ENCODE results near the gene CEP76. TPM values are rescaled to one million over a fixed set of nuclear protein-coding genes. Genes with fewer than 3 reads are reported as not detected.

The CEP76 gene
- total and polyA plus RNA-seq, 7 donors, result 2.3 to 6.4 (median 4.2) TPM

DNA sequence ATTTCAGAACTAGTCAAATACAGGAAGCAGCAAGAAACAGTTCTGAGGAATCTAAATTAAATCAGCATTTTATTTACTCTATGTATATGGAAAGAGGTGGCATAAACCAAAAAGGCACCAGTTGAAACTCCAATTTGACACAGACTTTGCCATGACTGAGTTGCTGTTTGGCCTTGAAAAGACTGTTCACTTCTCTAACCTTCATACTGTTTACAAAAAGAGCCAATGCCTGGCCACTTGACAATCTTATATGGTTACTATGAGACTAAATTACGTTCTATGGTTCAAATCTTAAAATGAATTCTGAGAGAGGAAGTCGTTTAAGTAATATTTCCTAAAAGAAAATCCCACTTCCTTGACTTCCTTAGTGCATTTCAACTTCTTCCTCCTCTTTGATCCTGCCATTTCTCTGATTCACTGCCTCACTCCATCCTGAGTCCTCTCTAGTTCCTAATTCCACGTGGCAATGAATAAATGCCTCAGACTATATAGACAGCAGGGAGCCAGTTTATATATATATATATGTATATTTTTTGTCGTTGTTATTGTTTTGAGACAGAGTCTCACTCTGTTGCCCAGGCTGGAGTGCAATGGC, 13.2 kb downstream of the CEP76 start:
- Histone ChIP-seq H3K4me1 (no peaks in the 10 kb centered on the region), H3K9me3 (no peaks in the 10 kb centered on the region), H3K4me3 (no peak overlapping the region), H3K27me3 (ENCODE audit: insufficient read depth in 3 of 3, low read length in 2 of 3) (no peaks in the 10 kb centered on the region), H3K27ac (no peak overlapping the region), H3K36me3 (ENCODE audit: insufficient read depth in 1 of 2, low read depth in 1 of 2) (peaks cover 4 to 54% of the 10 kb centered on the region in 2 donors)
- TF ChIP-seq, protein P1, sequence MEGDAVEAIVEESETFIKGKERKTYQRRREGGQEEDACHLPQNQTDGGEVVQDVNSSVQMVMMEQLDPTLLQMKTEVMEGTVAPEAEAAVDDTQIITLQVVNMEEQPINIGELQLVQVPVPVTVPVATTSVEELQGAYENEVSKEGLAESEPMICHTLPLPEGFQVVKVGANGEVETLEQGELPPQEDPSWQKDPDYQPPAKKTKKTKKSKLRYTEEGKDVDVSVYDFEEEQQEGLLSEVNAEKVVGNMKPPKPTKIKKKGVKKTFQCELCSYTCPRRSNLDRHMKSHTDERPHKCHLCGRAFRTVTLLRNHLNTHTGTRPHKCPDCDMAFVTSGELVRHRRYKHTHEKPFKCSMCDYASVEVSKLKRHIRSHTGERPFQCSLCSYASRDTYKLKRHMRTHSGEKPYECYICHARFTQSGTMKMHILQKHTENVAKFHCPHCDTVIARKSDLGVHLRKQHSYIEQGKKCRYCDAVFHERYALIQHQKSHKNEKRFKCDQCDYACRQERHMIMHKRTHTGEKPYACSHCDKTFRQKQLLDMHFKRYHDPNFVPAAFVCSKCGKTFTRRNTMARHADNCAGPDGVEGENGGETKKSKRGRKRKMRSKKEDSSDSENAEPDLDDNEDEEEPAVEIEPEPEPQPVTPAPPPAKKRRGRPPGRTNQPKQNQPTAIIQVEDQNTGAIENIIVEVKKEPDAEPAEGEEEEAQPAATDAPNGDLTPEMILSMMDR (IDR thresholded peaks at IDR 0.05), result no peak
- no peak for ATAC-seq
- intact Hi-C loops (cut with DNase I), result no loop called here
- WGBS, 3 donors, result 77 to 82% (median 79%) methylated on average over 4 of the region's 4 CpGs
- DNase-seq, result no peak

DNA sequence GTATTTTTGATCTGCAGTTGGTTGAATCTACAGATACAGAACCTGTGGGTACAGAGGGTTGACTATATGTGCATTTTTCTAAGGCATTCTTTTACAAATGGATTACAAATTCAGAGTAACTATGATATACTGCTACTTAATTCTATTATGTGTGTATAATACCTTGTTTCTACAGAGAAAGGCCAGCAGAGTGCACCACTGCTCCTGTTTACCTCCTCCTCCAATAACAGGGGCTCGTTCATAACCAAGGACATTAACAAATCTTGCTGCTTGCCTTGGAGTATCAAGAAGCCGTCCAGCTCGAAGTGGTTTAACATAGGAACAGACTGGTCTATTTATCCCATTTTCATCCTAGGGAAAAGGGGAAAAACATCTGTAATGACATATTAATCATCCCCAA, 16.4 kb downstream of the CEP76 start:
- no peaks in the 10 kb centered on the region for H3K4me1 ChIP-seq
- TF ChIP-seq, protein P1 (IDR thresholded peaks at IDR 0.05), result no peak
- WGBS, 3 donors, result 74 to 78% (median 75%) methylated on average over 3 of the region's 3 CpGs
- ATAC-seq, result no peak
- no peaks in the 10 kb centered on the region for H3K9me3 ChIP-seq
- H3K27me3 ChIP-seq (ENCODE audit: insufficient read depth in 3 of 3, low read length in 2 of 3), result no peaks in the 10 kb centered on the region
- intact Hi-C loops (cut with DNase I), result no loop called here
- no peak overlapping the region for H3K4me3 ChIP-seq
- DNase-seq, result no peak
- peaks cover 3 to 59% of the 10 kb centered on the region in 2 donors for H3K36me3 ChIP-seq (ENCODE audit: insufficient read depth in 1 of 2, low read depth in 1 of 2)
- no peak overlapping the region for H3K27ac ChIP-seq

DNA sequence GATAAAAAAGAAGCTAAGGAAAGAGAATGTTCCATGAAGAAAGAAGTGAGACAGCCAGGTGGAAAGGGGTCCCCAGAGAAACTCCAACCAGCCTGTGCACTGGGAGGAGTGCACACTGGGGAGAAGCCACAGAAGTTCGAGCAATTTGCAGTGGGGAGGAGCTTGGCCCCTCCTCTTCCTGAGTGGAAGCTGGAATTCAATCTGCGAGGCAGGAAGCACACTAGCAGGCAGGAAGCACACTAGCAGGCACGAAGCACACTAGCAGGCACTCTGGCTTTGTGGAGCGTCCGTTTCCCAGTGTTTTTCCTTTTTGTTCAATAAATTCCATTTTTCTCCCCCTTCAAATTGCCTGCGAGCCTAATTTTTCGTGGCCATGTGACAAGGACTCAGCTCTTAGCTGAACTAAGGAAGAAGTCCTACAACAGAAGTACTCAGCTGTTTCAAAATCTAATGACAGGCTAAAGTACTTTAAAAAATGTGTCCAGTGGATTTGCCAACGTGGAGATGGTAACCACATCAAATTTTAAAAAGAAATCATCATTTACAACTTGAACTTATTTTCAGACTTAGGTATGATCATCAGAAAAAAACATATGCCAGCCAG, 23.2 kb downstream of the CEP76 start:
- H3K4me3 ChIP-seq, result peak overlapping the region; percentile 41
- WGBS, 3 donors, result 20 to 37% (median 27%) methylated on average over 8 of the region's 8 CpGs
- peak overlapping the region; percentile 65 for H3K27ac ChIP-seq
- ATAC-seq (peak in 3 of 4 donors; percentile 57 to 64 (median 62)), DNase-seq (peak; percentile 53 to 70)
- TF ChIP-seq, protein P1 (IDR thresholded peaks at IDR 0.05), result no peak
- no peaks in the 10 kb centered on the region for H3K4me1 ChIP-seq
- peaks cover 3 to 91% of the 10 kb centered on the region in 2 donors for H3K36me3 ChIP-seq (ENCODE audit: insufficient read depth in 1 of 2, low read depth in 1 of 2)
- intact Hi-C loops (cut with DNase I), result no loop called here
- H3K27me3 ChIP-seq (ENCODE audit: insufficient read depth in 3 of 3, low read length in 2 of 3), result no peaks in the 10 kb centered on the region
- no peaks in the 10 kb centered on the region for H3K9me3 ChIP-seq

DNA sequence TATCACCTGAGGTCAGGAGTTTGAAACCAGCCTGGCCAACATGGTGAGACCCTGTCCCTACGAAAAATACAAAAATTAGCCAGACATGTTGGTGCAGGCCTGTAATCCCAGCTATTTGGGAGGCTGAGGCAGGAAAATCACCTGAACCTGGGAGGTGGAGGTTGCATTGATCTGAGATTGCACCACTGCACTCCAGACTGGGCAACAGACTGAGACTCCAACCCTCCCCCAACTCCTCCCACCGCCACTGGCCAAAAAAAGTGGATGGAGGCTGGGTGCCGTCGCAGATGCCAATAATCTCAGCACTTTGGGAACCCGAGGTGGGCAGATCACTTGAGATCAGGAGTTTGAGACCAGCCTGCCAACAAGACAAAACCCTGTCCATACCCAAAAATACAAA, 34.5 kb downstream of the CEP76 start:
- WGBS, 3 donors, result 86 to 94% (median 89%) methylated on average over 5 of the region's 5 CpGs
- Histone ChIP-seq H3K36me3 (ENCODE audit: insufficient read depth in 1 of 2, low read depth in 1 of 2) (peaks cover 0 to 13% of the 10 kb centered on the region in 2 donors), H3K4me3 (no peak overlapping the region), H3K4me1 (no peaks in the 10 kb centered on the region), H3K9me3 (no peaks in the 10 kb centered on the region), H3K27me3 (ENCODE audit: insufficient read depth in 3 of 3, low read length in 2 of 3) (no peaks in the 10 kb centered on the region), H3K27ac (no peak overlapping the region)
- ATAC-seq, result no peak
- DNase-seq, result no peak
- TF ChIP-seq, protein P1 (IDR thresholded peaks at IDR 0.05), result no peak
- intact Hi-C loops (cut with DNase I), result no loop called here
